Fibroblast of lung (primary cell): ENCODE results near the gene FILIP1L. TPM values are rescaled to one million over a fixed set of nuclear protein-coding genes. Genes with fewer than 3 reads are reported as not detected.

Experiments used
- DNase-seq, 2 donors: peaks; one replicate each; pipeline versions ENCODE4 v3.0.0 to v3.0.0-alpha.2; 2010; ENCODE audit warnings: low read depth in 2 of 2
- H2AFZ ChIP-seq: 2 replicates; pipeline ENCODE4 v1.5.1; 2012; ENCODE audit warnings: low read length, control low read depth, inconsistent platforms
- H3K27ac ChIP-seq: 2 replicates; pipeline ENCODE4 v1.5.1; 2011; ENCODE audit warnings: low read length, control low read depth; ENCODE audit not compliant: insufficient read depth
- H3K27me3 ChIP-seq: 2 replicates; pipeline ENCODE4 v1.5.1; 2011; ENCODE audit warnings: mild to moderate bottlenecking, low read length; ENCODE audit not compliant: control insufficient read depth, insufficient read depth
- H3K36me3 ChIP-seq: 2 replicates; pipeline ENCODE4 v1.5.1; 2011; ENCODE audit warnings: low read length; ENCODE audit not compliant: control insufficient read depth, insufficient read depth
- H3K4me1 ChIP-seq: 2 replicates; pipeline ENCODE4 v1.5.1; 2011; ENCODE audit warnings: low read length; ENCODE audit not compliant: control insufficient read depth, insufficient read depth; ENCODE audit errors: extremely low read depth
- H3K4me2 ChIP-seq: 2 replicates; pipeline ENCODE4 v1.5.1; 2011; ENCODE audit warnings: low read length, control low read depth; ENCODE audit not compliant: insufficient read depth; ENCODE audit errors: extremely low read depth
- H3K4me3 ChIP-seq, 4 experiments: fragments of 200-600 bp in 1 of 4; sonication (generic) in 1 of 4; replicated peaks in 1 of 4; 2 replicates each; pipeline ENCODE4 v1.5.1; 2011 to 2016; ENCODE audit warnings: low read length in 4 of 4, low read depth in 3 of 4, mild to moderate bottlenecking in 3 of 4, control low read depth in 2 of 4, inconsistent platforms in 1 of 4, mixed read lengths in 1 of 4; ENCODE audit not compliant: insufficient read depth in 1 of 4; ENCODE audit errors: control extremely low read depth in 1 of 4
- H3K79me2 ChIP-seq: 2 replicates; pipeline ENCODE4 v1.5.1; 2012; ENCODE audit warnings: mild to moderate bottlenecking, low read length, inconsistent platforms; ENCODE audit not compliant: control insufficient read depth, insufficient read depth
- H3K9ac ChIP-seq: 2 replicates; pipeline ENCODE4 v1.5.1; 2011; ENCODE audit warnings: mild to moderate bottlenecking, low read length, control low read depth; ENCODE audit not compliant: insufficient read depth
- H3K9me3 ChIP-seq: 2 replicates; pipeline ENCODE4 v1.5.1; 2012; ENCODE audit warnings: low read depth, low read length; ENCODE audit not compliant: control insufficient read depth, insufficient read depth
- H4K20me1 ChIP-seq: 2 replicates; pipeline ENCODE4 v1.5.1; 2011; ENCODE audit warnings: low read length; ENCODE audit not compliant: control insufficient read depth, insufficient read depth; ENCODE audit errors: extremely low read depth
- EZH2 ChIP-seq: IDR thresholded peaks from 2 replicates; pipeline ENCODE4 v1.5.1; 2012; ENCODE audit warnings: low read length, control low read depth, mild to moderate bottlenecking; ENCODE audit errors: missing control alignments
- polyA plus RNA-seq, 2 donors: library from polyadenylated mRNA; depleted of rRNA in 1 of 2; stranded (reverse) in 1 of 2; unstranded in 1 of 2; fragments of >200 nt; gene quantifications; 2 replicates each; pipeline ENCODE4 v1.2.1, GENCODE V29; 2011 to 2012; ENCODE audit warnings: missing spikeins in 1 of 2
- total RNA-seq: library from RNA; depleted of rRNA; stranded (reverse); fragments of >200 nt; gene quantifications from 2 replicates; pipeline ENCODE4 v1.2.1, GENCODE V29; 2014
- TF ChIP-seq, protein P1 (sequence below), 2 donors: IDR thresholded peaks in 1 of 2; conservative IDR thresholded peaks in 1 of 2; 1 replicate in 1 of 2; 2 replicates in 1 of 2; pipeline ENCODE4 v1.5.1; 2011 to 2012; ENCODE audit warnings: low read length in 2 of 2, control low read depth in 1 of 2, inconsistent platforms in 1 of 2, low read depth in 1 of 2, mild to moderate bottlenecking in 1 of 2

The FILIP1L gene
- total and polyA plus RNA-seq, 2 donors (not counting 1 experiment from before 2014, with no cell fraction given): 92.8 to 126 TPM

DNA sequence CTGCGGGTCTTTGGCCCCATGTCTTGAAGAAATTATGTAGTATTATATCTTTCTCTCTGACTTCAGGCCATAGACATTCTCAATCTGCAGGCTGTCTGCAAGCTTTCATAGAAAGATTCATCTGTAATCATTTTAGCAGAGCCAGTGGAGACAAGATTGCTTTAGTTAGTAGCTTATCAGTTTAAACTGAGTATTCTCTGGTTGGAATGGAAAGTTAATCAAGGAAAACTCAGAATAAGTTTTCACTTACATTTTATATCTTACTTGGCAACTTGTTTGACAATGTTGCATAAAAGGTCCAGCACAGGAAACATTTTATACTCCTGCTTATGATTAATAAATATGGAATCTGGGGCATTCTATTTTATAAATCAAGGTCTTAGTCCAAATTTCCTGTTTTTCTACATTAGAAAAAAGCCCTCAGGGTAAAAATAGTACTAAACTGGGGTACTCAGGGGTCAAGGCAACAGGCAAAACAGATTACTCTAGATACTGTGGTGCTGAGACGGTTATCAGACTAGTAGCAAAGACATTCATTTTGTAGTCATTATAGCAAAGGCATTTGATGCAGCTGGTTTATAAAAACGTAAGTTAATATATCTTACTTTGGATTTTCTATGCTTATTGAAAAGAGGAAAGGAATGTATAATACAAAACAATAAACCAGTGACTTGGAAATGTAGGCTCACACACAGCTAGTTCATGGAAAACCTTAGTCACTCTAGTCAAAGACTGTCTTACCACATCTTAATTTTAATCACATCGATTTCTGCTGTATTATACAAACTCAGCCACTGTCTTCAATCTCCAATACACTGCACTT lies 45.2 kb upstream of the FILIP1L start:
- TF ChIP-seq, protein P1, sequence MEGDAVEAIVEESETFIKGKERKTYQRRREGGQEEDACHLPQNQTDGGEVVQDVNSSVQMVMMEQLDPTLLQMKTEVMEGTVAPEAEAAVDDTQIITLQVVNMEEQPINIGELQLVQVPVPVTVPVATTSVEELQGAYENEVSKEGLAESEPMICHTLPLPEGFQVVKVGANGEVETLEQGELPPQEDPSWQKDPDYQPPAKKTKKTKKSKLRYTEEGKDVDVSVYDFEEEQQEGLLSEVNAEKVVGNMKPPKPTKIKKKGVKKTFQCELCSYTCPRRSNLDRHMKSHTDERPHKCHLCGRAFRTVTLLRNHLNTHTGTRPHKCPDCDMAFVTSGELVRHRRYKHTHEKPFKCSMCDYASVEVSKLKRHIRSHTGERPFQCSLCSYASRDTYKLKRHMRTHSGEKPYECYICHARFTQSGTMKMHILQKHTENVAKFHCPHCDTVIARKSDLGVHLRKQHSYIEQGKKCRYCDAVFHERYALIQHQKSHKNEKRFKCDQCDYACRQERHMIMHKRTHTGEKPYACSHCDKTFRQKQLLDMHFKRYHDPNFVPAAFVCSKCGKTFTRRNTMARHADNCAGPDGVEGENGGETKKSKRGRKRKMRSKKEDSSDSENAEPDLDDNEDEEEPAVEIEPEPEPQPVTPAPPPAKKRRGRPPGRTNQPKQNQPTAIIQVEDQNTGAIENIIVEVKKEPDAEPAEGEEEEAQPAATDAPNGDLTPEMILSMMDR (conservative IDR thresholded peaks at IDR 0.05 in 1 of 2, IDR thresholded peaks at IDR 0.05 in 1 of 2; ENCODE audit: low read depth in 1 of 2, low read length in 2 of 2): no peak
- TF ChIP-seq EZH2: no peak
- Histone ChIP-seq H3K36me3 (no peaks in the 10 kb centered on the region), H3K79me2 (no peaks in the 10 kb centered on the region)

DNA sequence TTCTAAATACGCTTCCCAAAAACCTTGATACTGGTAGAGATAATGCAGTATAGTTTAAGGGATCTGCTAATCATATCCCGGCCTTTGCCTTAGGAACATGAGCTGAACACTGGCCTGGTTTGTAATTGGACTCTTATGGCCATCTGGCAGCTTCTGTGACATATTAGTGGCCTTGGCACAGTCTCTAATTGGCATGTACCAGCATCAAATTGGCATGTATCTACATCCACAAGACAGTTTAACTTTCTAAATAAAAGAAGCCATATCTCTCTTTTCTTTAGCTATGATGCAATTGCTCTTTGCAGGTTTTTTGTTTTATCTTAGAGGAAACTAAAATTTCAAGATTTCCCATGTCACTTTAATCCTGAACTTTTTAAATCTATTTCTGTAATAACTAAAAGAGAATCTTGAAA lies 44.6 kb upstream of the FILIP1L start:
- DNase-seq: peak in 1 of 2 donors; percentile 16
- no peak overlapping the region for H2AFZ ChIP-seq
- no peak overlapping the region for H3K4me3 ChIP-seq
- H3K4me1 ChIP-seq: peaks cover 13% of the 10 kb centered on the region
- TF ChIP-seq EZH2: no peak
- TF ChIP-seq, protein P1 (conservative IDR thresholded peaks at IDR 0.05 in 1 of 2, IDR thresholded peaks at IDR 0.05 in 1 of 2; ENCODE audit: low read depth in 1 of 2, low read length in 2 of 2): no peak
- no peaks in the 10 kb centered on the region for H3K27me3 ChIP-seq
- no peak overlapping the region for H3K27ac ChIP-seq
- no peak overlapping the region for H3K9ac ChIP-seq
- H4K20me1 ChIP-seq: no peaks in the 10 kb centered on the region
- H3K36me3 ChIP-seq: no peaks in the 10 kb centered on the region
- no peaks in the 10 kb centered on the region for H3K9me3 ChIP-seq
- no peak overlapping the region for H3K4me2 ChIP-seq
- H3K79me2 ChIP-seq: no peaks in the 10 kb centered on the region

More for the DNA sequence above, 45.2 kb upstream of the FILIP1L start:
- Histone ChIP-seq H3K4me1 (peaks cover 13% of the 10 kb centered on the region), H2AFZ (no peak overlapping the region), H3K4me3 (no peak overlapping the region), H4K20me1 (no peaks in the 10 kb centered on the region), H3K9me3 (no peaks in the 10 kb centered on the region), H3K27ac (peak overlapping the region; percentile 59), H3K27me3 (no peaks in the 10 kb centered on the region), H3K9ac (no peak overlapping the region), H3K4me2 (peak overlapping the region; percentile 56)
- peak; percentile 44 to 84 for DNase-seq

DNA sequence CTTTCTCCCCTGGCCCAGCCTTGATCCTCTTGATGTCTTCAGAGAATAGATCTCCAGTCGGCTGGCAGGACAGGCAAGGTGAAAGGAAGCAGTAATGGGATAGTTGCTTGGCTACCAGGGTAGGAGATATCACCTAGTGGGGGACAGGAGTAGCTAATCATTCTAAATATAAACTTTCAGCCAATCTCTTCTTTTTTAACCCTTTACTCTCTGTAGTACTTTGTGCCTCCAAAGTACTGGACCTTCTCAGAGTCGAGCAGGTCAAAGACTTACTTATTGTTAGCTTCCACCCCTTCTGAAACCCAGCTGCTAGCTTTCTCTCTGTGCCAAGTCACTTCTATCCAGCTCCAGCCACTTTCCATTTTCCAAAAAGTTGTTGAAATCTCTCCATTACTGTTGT lies 43.4 kb upstream of the FILIP1L start:
- H3K9ac ChIP-seq: no peak overlapping the region
- H2AFZ ChIP-seq: no peak overlapping the region
- H3K4me2 ChIP-seq: no peak overlapping the region
- H3K9me3 ChIP-seq: no peaks in the 10 kb centered on the region
- peaks cover 13% of the 10 kb centered on the region for H3K4me1 ChIP-seq
- H3K4me3 ChIP-seq: no peak overlapping the region
- TF ChIP-seq, protein P1 (conservative IDR thresholded peaks at IDR 0.05 in 1 of 2, IDR thresholded peaks at IDR 0.05 in 1 of 2; ENCODE audit: low read depth in 1 of 2, low read length in 2 of 2): no peak
- no peak for TF ChIP-seq EZH2
- no peak for DNase-seq
- H3K79me2 ChIP-seq: no peaks in the 10 kb centered on the region
- no peak overlapping the region for H3K27ac ChIP-seq
- no peaks in the 10 kb centered on the region for H3K36me3 ChIP-seq
- H3K27me3 ChIP-seq: no peaks in the 10 kb centered on the region
- H4K20me1 ChIP-seq: no peaks in the 10 kb centered on the region
